PFSK-1 (cell line): ENCODE results near the gene OPA3.

ENCODE experiments used
- FOXP2 ChIP-seq: optimal IDR thresholded peaks from 2 replicates; pipeline ENCODE3; 2011; ENCODE audit warnings: borderline replicate concordance, control low read depth, inconsistent platforms; ENCODE audit not compliant: insufficient read depth; ENCODE audit errors: extremely low read length, extremely low read depth
- POLR2AphosphoS5 ChIP-seq: IDR thresholded peaks from 2 replicates; pipeline ENCODE4 v1.6.1; 2012; ENCODE audit warnings: low read depth, mild to moderate bottlenecking, control low read depth, low read length, moderate library complexity
- SIN3A ChIP-seq: IDR thresholded peaks from 2 replicates; pipeline ENCODE4 v1.6.1; 2012; ENCODE audit warnings: mild to moderate bottlenecking, low read length, moderate library complexity, borderline replicate concordance; ENCODE audit not compliant: insufficient read depth
- TAF1 ChIP-seq: IDR thresholded peaks from 2 replicates; pipeline ENCODE4 v1.6.1; 2012; ENCODE audit warnings: low read length, control low read depth, borderline replicate concordance; ENCODE audit not compliant: insufficient read depth
- TF ChIP-seq, protein P1 (sequence below), 2 experiments: IDR thresholded peaks; 2 replicates each; pipeline versions ENCODE4 v1.6.1 to v1.8.0; 2011 to 2012; ENCODE audit warnings: low read depth in 2 of 2, low read length in 2 of 2, control low read depth in 1 of 2, inconsistent platforms in 1 of 2, mild to moderate bottlenecking in 1 of 2, moderate library complexity in 1 of 2; ENCODE audit not compliant: insufficient read depth in 1 of 2

The OPA3 gene

DNA sequence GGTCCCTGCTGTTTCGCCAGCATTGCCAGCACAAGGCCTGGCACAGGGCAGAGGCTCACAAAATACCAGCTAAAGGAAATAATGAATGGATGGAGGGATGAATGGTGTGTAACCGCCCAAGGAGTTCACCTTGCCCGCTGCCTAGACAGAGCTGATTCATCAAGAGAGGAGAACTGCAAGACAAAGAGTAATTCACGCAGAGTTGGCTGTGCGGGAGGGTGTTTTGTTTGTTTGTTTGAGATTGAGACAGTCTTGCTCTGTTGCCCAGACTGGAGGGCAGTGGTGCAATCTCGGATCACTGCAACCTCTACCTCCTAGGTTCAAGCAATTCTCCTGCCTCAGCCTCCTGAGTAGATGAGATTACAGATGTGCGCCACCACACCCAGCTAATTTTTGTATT lies 3.0 kb downstream of the OPA3 start:
- TF ChIP-seq, protein P1, sequence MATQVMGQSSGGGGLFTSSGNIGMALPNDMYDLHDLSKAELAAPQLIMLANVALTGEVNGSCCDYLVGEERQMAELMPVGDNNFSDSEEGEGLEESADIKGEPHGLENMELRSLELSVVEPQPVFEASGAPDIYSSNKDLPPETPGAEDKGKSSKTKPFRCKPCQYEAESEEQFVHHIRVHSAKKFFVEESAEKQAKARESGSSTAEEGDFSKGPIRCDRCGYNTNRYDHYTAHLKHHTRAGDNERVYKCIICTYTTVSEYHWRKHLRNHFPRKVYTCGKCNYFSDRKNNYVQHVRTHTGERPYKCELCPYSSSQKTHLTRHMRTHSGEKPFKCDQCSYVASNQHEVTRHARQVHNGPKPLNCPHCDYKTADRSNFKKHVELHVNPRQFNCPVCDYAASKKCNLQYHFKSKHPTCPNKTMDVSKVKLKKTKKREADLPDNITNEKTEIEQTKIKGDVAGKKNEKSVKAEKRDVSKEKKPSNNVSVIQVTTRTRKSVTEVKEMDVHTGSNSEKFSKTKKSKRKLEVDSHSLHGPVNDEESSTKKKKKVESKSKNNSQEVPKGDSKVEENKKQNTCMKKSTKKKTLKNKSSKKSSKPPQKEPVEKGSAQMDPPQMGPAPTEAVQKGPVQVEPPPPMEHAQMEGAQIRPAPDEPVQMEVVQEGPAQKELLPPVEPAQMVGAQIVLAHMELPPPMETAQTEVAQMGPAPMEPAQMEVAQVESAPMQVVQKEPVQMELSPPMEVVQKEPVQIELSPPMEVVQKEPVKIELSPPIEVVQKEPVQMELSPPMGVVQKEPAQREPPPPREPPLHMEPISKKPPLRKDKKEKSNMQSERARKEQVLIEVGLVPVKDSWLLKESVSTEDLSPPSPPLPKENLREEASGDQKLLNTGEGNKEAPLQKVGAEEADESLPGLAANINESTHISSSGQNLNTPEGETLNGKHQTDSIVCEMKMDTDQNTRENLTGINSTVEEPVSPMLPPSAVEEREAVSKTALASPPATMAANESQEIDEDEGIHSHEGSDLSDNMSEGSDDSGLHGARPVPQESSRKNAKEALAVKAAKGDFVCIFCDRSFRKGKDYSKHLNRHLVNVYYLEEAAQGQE (IDR thresholded peaks at IDR 0.05; ENCODE audit: insufficient read depth in 1 of 2, low read depth in 2 of 2, low read length in 2 of 2), result no peak
- TF ChIP-seq POLR2AphosphoS5, result no peak

DNA sequence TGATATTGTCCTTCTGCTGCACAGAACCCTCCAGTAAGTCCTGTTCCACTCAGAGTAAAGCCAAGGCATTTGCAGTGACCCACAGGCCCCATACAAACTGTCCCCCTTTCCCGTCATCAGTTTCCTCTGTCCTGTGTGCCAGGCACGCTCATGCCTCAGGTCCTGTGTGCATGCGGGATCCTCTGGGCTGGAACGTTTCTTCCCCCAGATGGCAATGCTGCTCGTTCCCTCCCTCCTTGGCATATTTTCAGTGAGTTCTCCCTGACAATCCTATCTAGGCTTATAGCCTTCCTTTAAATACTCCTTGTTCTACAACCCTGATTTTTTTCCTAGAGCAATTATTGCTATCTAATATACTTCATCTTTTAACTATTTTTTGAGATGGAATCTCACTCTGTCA lies 5.7 kb downstream of the OPA3 start:
- TF ChIP-seq FOXP2, result no peak
- TF ChIP-seq SIN3A, result no peak
- TF ChIP-seq POLR2AphosphoS5, result no peak
- no peak for TF ChIP-seq TAF1
- TF ChIP-seq, protein P1 (IDR thresholded peaks at IDR 0.05; ENCODE audit: insufficient read depth in 1 of 2, low read depth in 2 of 2, low read length in 2 of 2), result no peak

DNA sequence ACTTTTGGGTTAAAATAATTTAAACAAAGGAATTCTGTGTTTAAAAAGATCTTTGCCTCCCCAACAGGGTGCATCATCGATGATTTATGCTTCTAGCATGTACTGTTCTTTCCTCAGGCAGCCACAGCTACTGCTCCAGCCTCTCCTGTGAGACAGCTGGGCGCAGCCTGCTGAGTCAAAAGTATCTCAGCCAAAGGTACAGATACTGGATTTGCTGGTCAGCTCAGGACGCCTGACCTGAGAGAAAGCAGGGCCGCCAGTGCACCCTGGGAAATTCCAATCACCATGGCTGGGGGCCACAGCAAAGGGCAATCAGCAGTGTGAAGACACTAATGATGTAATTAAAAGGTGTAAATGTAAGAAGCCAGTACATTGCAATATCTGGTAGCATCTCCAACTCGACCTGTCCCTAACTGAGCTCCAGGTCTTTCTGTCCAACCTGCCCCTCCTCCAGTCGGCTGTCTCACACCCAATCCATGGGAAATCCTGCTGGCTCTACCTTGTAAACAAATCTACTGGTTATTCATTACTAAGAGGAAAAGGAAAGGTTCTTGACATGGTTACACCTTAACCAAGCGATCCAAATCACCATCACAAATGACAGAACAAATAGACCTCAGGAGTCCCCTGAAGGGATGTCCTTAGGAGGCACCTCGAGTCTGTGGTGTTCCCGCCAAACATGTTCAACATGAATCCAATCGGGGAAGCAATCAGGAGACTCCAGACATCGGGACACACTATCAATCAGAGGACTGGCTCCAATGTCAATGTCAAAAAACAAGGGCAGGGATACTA lies 7.3 kb downstream of the OPA3 start:
- no peak for TF ChIP-seq POLR2AphosphoS5

DNA sequence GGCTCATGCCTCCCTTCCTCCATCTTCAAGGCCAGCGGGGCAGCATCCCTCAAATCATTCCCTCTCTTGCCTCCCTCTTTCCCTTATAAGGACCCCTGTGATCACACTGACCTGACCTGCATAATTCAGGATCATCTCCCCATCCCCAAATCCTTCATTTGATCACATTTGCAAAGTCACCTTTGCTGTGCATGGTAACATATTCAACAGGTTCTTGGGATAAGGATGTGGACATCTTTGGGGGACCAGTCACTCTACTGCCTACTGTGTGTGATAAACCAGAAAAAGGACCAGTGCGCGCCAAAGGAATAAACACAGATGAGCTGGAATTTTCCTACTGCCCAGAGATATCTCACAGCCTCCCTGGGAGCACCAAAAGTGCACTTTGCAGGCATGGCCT lies 7.9 kb downstream of the OPA3 start:
- TF ChIP-seq POLR2AphosphoS5 (no peak), FOXP2 (no peak), SIN3A (no peak)
- TF ChIP-seq, protein P1 (IDR thresholded peaks at IDR 0.05; ENCODE audit: insufficient read depth in 1 of 2, low read depth in 2 of 2, low read length in 2 of 2), result no peak

DNA sequence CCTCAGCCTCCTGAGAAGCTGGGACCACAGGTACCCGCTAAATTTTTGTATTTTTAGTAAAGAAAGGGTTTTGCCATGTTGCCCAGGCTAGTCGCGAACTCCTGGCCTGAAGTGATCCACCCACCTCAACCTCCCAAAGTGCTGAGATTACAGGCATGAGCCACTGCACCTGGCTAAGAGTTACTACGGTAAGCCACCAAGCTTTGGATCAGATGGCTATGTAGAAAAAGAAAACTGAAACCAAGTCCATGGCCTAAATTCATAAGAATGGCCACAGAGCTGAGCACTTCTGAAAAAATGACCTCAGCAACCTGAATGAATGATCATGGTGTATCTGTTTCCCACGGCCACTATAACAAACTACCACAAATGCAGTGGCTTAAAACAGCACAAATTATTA lies 9.4 kb downstream of the OPA3 start:
- TF ChIP-seq TAF1 (no peak), SIN3A (no peak), POLR2AphosphoS5 (no peak), FOXP2 (no peak)
- TF ChIP-seq, protein P1 (IDR thresholded peaks at IDR 0.05; ENCODE audit: insufficient read depth in 1 of 2, low read depth in 2 of 2, low read length in 2 of 2), result no peak
